Measurements from ENCODE around the gene YJU2. TPM values are rescaled to one million over a fixed set of nuclear protein-coding genes. Genes with fewer than 3 reads are reported as not detected.

Gene YJU2
- polyA plus RNA-seq, 1 donor: 20.9 TPM

GRCh38 chr19:4310247-4311121 lies 63.6 kb downstream of the YJU2 start:
- Histone ChIP-seq H3K27me3 (ENCODE audit: control insufficient read depth, insufficient read depth, low read length) (no peaks in the 10 kb centered on the region), H3K36me3 (ENCODE audit: control insufficient read depth, insufficient read depth, low read length) (no peaks in the 10 kb centered on the region), H3K4me1 (ENCODE audit: control insufficient read depth, insufficient read depth, low read length) (no peaks in the 10 kb centered on the region), H3K4me3 (ENCODE audit: low read length) (no peak overlapping the region), H3K9me3 (ENCODE audit: control insufficient read depth, low read depth, low read length) (peaks cover 3% of the 10 kb centered on the region), H3K27ac (ENCODE audit: low read length) (no peak overlapping the region)
- WGBS (ENCODE audit: insufficient coverage, low lambda C conversion rate): no CpG with 5 or more reads among the region's 22 CpGs
- DNase-seq: no peak

GRCh38 chr19:4313847-4314490 lies 67.1 kb downstream of the YJU2 start:
- no peak for DNase-seq
- no peak overlapping the region for H3K27ac ChIP-seq (ENCODE audit: low read length)
- no peak overlapping the region for H3K4me3 ChIP-seq (ENCODE audit: low read length)
- H3K36me3 ChIP-seq (ENCODE audit: control insufficient read depth, insufficient read depth, low read length): no peaks in the 10 kb centered on the region
- no peaks in the 10 kb centered on the region for H3K27me3 ChIP-seq (ENCODE audit: control insufficient read depth, insufficient read depth, low read length)
- 33% methylated on average over 2 of the region's 12 CpGs for WGBS (ENCODE audit: insufficient coverage, low lambda C conversion rate)
- H3K9me3 ChIP-seq (ENCODE audit: control insufficient read depth, low read depth, low read length): peaks cover 3% of the 10 kb centered on the region
- no peaks in the 10 kb centered on the region for H3K4me1 ChIP-seq (ENCODE audit: control insufficient read depth, insufficient read depth, low read length)

- peaks cover 5% of the 10 kb centered on the region for H3K9me3 ChIP-seq (ENCODE audit: control insufficient read depth, low read depth, low read length)
- H3K27me3 ChIP-seq (ENCODE audit: control insufficient read depth, insufficient read depth, low read length): no peaks in the 10 kb centered on the region
- no peak overlapping the region for H3K4me3 ChIP-seq (ENCODE audit: low read length)
- DNase-seq: no peak
- no peaks in the 10 kb centered on the region for H3K4me1 ChIP-seq (ENCODE audit: control insufficient read depth, insufficient read depth, low read length)
- no CpG with 5 or more reads among the region's 9 CpGs for WGBS (ENCODE audit: insufficient coverage, low lambda C conversion rate)
- no peak overlapping the region for H3K27ac ChIP-seq (ENCODE audit: low read length)
- H3K36me3 ChIP-seq (ENCODE audit: control insufficient read depth, insufficient read depth, low read length): no peaks in the 10 kb centered on the region
Measured at GRCh38 chr19:4316956-4317355, 70.1 kb downstream of the YJU2 start.

GRCh38 chr19:4318460-4318859 lies 71.6 kb downstream of the YJU2 start:
- no peak for DNase-seq
- no CpG with 5 or more reads among the region's 7 CpGs for WGBS (ENCODE audit: insufficient coverage, low lambda C conversion rate)
- no peaks in the 10 kb centered on the region for H3K36me3 ChIP-seq (ENCODE audit: control insufficient read depth, insufficient read depth, low read length)
- H3K27ac ChIP-seq (ENCODE audit: low read length): no peak overlapping the region
- H3K9me3 ChIP-seq (ENCODE audit: control insufficient read depth, low read depth, low read length): peaks cover 8% of the 10 kb centered on the region
- H3K4me1 ChIP-seq (ENCODE audit: control insufficient read depth, insufficient read depth, low read length): no peaks in the 10 kb centered on the region
- H3K27me3 ChIP-seq (ENCODE audit: control insufficient read depth, insufficient read depth, low read length): no peaks in the 10 kb centered on the region
- H3K4me3 ChIP-seq (ENCODE audit: low read length): no peak overlapping the region

Other genes with a start within 250 kb of the YJU2 start
- gene PIAS4, start 239.3 kb upstream of the YJU2 start, polyA plus RNA-seq: 26.8 TPM
- 34.1 TPM for gene ZBTB7A, start 180.2 kb upstream of the YJU2 start, polyA plus RNA-seq
- gene MAP2K2, start 123.0 kb upstream of the YJU2 start, polyA plus RNA-seq: 188 TPM
- gene CREB3L3, start 93.4 kb upstream of the YJU2 start, polyA plus RNA-seq: 140 TPM
- 27.8 TPM for gene SIRT6, start 64.5 kb upstream of the YJU2 start, polyA plus RNA-seq
- gene ANKRD24, start 64.4 kb upstream of the YJU2 start, polyA plus RNA-seq: 2.8 TPM
- 4.2 TPM for gene EBI3, start 17.6 kb upstream of the YJU2 start, polyA plus RNA-seq
- gene SHD, start 32.2 kb downstream of the YJU2 start, polyA plus RNA-seq: 4.0 TPM
- gene TMIGD2, start 55.3 kb downstream of the YJU2 start, polyA plus RNA-seq: 3.5 TPM
- 5.1 TPM for gene FSD1, start 57.5 kb downstream of the YJU2 start, polyA plus RNA-seq
- 53.6 TPM for gene STAP2, start 91.7 kb downstream of the YJU2 start, polyA plus RNA-seq
- 16.5 TPM for gene MPND, start 96.5 kb downstream of the YJU2 start, polyA plus RNA-seq
- 120 TPM for gene SH3GL1, start 153.5 kb downstream of the YJU2 start, polyA plus RNA-seq
- gene CHAF1A, start 155.6 kb downstream of the YJU2 start, polyA plus RNA-seq: 12.4 TPM
- gene UBXN6, start 210.7 kb downstream of the YJU2 start, polyA plus RNA-seq: 92.8 TPM
- gene HDGFL2, start 225.2 kb downstream of the YJU2 start, polyA plus RNA-seq: 45.6 TPM